ENCODE measurements around the gene PLEKHG5. TPM values are rescaled to one million over a fixed set of nuclear protein-coding genes. Genes with fewer than 3 reads are reported as not detected.

The PLEKHG5 gene
- total and polyA plus RNA-seq, 12 donors = 2.0 to 96.3 (median 18.4) TPM

- H3K4me1 ChIP-seq (replicated peaks in 1 of 2) = peaks cover 0 to 10% of the 10 kb centered on the region in 2 donors
- peak in 1 of 7 donors; percentile 46 for DNase-seq
- intact Hi-C loops (cut with DNase I) = no loop called here
- WGBS, 4 donors = 75 to 89% (median 86%) methylated on average over 9 to 13 of the region's 13 CpGs
- H3K36me3 ChIP-seq (replicated peaks in 1 of 2) = peaks cover 0 to 18% of the 10 kb centered on the region in 2 donors
- no peak for TF ChIP-seq POLR2A (IDR thresholded peaks at IDR 0.05)
- TF ChIP-seq CTCF (IDR thresholded peaks at IDR 0.05) = no peak
- H3K27ac ChIP-seq = no peak overlapping the region
- H3K9me3 ChIP-seq (replicated peaks in 1 of 3) = no peaks in the 10 kb centered on the region
- H3K27me3 ChIP-seq = no peaks in the 10 kb centered on the region
- H3K4me3 ChIP-seq = no peak overlapping the region
Observed at GRCh38 chr1:6462412-6463119, 28.9 kb downstream of the PLEKHG5 start.

- WGBS, 4 donors = 82 to 94% (median 88%) methylated on average over 26 to 48 of the region's 48 CpGs
- peaks cover 0 to 10% of the 10 kb centered on the region in 2 donors for H3K4me1 ChIP-seq (replicated peaks in 1 of 2)
- no peak overlapping the region for H3K27ac ChIP-seq
- H3K4me3 ChIP-seq = no peak overlapping the region
- TF ChIP-seq POLR2A (IDR thresholded peaks at IDR 0.05) (no peak), CTCF (IDR thresholded peaks at IDR 0.05) (no peak)
- intact Hi-C loops (cut with DNase I) = no loop called here
- no peaks in the 10 kb centered on the region for H3K27me3 ChIP-seq
- DNase-seq = no peak
- H3K9me3 ChIP-seq (replicated peaks in 1 of 3) = no peaks in the 10 kb centered on the region
- peaks cover 0 to 12% of the 10 kb centered on the region in 2 donors for H3K36me3 ChIP-seq (replicated peaks in 1 of 2)
Observed at GRCh38 chr1:6461538-6462411, 29.7 kb downstream of the PLEKHG5 start.

GRCh38 chr1:6461051-6461530 lies 30.4 kb downstream of the PLEKHG5 start:
- H3K27ac ChIP-seq = no peak overlapping the region
- 74 to 90% (median 83%) methylated on average over 23 to 40 of the region's 40 CpGs for WGBS, 4 donors
- no peak overlapping the region for H3K4me3 ChIP-seq
- peaks cover 0 to 12% of the 10 kb centered on the region in 2 donors for H3K36me3 ChIP-seq (replicated peaks in 1 of 2)
- no peak for DNase-seq
- TF ChIP-seq POLR2A (IDR thresholded peaks at IDR 0.05) = no peak
- no peak for TF ChIP-seq CTCF (IDR thresholded peaks at IDR 0.05)
- H3K27me3 ChIP-seq = no peaks in the 10 kb centered on the region
- H3K4me1 ChIP-seq (replicated peaks in 1 of 2) = peaks cover 0 to 10% of the 10 kb centered on the region in 2 donors
- no peaks in the 10 kb centered on the region for H3K9me3 ChIP-seq (replicated peaks in 1 of 3)
- intact Hi-C loops (cut with DNase I) = no loop called here

Measured in adrenal gland (tissue), 12 donors.